HG03135 (cell line): ENCODE results near the gene TAF1B.

ENCODE experiments used
- ATAC-seq: cut with Tn5 transposase; IDR thresholded peaks from one replicate; pipeline ENCODE4 v1.9.1; 2021; ENCODE audit warnings: mild to moderate bottlenecking, moderate library complexity; ENCODE audit not compliant: unreplicated experiment

TAF1B gene

DNA sequence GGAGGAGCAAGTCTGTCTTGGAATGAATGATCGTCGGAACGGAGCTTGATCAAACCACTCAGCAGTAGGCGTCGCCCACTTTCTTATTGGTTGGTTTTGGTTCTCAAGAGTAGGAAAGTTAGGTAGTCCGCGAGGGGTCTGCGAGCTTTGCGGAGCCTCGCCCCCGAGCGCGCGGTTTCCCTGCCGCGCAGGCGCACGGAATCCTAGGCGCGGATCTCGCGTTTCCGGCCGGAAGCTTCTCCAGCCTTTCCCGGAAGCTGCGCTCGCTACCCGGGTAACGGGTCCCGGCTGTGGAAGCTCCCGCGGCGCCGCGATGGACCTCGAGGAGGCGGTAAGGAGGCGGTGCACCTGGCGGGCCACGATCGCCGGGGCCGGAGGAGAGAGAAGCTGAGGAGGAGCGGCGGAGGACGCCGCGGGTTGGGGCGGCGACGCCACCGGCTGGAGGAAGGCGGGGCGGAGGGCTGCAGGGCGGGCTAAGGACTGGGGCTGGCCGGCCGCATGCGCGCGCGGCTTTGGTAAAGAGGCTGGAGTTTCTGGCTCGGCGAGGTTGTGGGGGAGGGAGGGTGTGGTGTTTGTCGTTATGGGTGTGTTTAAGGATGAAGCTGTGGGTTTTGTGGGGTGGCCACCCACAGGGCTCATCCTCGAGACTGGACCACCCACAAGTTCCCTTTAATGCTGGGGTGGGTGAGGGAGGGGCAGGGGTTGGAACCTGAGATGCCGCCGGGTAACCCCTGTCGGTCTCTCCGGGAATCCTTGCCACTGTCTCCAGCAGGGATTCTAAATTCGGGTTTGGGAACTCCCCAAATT, at the start of gene TAF1B:
Gene TAF1B, plus strand, starts transcription at position 246 of the 807 bp plus-strand sequence. Its CDS starts 68 bp downstream, at position 314.
- ATAC-seq: peak; percentile 78

DNA sequence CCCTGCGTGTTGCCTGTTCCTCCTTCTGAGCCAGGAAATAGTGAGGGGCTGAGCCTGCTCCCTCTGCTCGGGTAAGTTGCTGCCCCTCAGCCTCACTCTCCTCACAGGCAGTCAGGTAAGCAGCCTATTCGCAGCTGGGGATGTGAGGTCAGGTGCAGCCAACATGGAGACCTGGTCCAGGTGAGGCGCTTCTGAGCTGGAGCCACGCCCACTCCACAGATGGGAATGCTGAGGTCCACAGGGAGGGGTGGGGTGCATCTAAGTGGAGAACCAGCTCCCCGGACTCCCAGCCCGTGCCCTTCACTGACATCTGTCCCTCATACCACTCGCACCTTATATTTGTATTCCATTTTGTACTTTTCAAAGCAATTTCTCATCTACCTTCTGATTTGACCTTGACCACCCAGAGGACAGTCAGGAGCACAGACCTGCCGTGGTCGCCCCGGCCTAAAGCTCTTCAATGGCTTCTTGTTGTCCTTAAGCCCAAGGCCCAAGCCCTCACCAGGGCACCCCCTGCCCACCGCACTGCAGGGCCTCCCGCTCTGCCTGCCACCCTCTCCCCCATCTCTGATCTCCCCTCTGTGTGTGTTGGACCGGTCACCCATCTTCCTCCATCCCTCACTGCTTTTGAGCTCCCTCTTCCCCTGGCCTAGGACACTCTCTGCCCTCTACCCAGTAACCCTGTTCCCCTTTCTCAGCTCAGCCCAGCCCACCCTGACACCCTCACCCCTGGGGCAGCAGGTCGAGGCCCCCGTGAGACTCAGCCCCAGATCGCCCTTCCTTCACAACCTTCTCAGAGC, 49.2 kb upstream of the TAF1B start:
- no peak for ATAC-seq

DNA sequence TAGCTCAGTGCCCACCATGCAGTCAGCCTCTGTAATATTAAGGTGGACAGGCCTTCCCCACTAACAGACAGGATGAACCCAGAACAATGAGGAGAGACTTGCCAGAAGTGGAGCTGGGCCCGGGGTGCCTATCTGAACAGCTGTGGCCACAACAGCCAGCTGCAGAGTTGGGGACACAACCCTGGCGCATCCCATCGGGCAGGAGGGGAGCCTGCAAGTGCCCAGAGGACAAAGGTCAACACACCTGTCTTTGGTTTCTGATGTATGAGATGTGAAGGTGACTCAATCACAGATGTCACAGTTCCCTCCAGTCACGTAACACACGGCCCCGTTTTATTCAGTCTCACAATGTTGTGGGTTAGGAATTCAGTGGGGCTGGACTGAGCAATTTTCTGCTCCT, 48.2 kb upstream of the TAF1B start:
- ATAC-seq: no peak

DNA sequence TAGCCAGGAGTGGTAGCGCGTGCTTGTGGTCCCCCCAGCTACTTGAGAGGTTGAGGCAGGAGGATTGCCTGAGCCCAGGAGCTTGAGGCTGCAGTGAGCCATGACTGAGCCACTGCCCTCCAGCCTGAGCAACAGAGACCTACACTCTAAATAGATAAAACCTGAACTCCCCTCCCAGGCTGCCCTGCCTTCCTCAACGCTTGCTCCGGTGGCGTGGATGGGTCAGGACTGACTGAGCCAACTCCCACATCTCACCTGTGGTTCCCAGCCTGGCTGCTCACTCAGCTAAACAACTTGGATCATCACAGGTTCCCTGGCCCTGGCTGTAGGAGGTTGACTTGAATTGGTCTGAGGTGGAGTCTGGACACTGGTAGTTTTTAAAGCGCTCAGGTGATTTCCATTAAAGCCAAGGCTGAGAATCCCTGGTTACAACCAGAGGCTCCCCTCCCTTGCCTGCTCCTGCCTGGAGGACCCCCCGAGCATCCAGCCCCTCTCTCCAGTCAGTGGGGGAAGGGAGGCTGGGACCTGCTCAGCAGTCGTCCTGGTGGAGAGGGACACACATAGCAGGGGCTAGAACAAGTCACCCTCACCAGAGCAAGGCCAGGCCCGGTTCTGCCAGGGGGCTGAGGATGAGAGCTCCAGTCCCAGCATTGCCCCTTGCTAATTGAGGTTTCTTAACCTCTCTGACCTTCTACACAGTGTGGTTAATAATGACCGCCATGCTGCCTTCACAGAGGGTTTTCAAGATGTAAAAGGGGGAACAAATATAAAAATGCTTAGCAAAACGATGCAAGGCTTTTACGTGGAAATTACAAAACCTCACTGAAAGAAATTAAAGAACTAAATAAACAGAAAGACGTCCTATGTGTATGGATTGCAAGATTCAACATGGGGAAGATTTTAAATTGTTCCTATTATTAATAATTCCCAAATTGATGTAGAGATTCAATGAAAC, 46.9 kb upstream of the TAF1B start:
- ATAC-seq: no peak

DNA sequence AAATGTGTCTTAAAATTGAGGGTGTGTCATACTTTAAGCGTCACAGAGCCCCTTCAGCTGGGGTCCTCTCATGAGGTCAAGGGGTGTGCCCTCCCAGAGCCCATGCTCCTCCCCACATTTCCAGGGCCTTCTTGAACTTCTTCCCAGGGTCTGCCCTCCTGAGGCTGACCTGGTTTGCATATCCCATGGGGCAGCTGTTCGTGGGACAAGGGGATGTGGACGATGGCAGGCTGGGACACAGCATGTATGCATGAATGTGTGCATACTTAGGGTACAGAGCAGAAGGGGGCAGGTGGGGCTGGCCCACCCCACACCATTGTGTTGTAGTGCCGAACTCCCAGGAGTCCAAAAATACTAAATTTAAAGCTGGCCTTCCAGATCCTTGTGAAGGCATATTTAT, 46.2 kb upstream of the TAF1B start:
- ATAC-seq: no peak

DNA sequence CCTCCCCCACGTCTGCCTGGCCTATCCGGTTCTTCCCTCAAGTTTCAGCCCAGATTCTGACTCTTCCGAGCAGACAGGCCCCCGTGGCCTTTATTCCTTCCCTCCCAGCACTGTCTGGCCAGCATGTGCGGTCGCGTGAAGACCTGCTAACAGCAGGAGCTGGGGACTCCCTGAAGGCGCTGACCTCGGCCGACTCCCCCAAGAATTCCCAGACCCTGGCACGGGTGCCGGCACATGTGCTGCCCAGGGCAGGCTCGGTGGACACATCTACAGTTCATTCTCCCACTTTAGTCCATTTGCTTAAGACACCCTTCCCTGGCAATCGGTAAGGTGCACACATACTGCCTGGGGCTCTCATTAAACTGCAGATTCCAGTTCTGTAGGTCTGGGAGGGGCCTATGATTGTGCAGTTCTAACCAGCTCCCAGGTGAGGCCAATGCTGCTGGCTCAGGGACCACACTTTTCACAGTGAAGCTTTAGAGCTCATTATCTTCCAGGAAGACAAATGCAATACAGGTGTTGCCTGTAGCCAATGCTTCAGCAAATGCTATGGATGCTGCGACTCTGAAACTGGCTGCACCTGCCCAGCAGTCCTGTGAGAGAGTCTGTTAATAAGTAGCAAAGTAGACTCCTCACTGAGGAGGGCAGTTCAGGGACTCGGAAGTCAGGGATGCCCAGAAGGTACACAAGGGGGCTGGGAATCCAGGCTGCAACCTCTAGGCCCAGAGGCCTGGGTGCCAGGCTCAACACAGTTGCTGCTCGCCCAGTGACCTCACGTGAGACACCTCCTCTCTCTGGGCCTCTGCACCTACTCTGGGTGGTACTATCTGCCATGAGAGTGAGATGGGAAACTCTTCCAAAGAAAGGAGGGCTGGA, 45.4 kb upstream of the TAF1B start:
- no peak for ATAC-seq

DNA sequence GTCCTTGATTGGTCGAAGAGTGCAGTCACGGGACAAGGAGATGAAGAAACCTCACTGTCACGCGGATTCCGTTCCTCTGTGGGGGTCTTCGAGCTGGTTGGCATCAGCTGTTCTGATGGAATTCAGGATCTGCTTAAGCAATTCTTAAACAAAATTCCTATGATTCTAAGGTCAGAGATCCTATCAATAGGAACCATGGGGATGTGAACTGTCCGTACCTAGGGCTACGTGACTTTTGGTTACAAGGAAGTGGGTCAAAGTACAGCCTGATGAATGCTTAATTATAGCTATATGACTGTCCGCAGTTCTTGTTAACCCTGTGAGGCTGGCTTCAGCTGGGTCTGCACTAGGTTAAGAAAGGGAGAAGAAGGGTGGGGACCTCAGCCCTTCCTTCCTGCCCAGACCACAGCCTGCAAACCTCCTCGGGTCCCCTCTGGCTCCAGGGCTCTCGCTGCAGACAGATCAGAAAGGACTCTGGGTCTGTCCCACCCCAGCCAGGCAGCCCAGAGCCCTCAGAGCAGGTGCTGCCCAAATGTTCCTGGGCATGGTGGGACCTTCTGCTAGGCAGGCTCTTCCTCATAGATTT, 44.2 kb upstream of the TAF1B start:
- ATAC-seq: no peak

DNA sequence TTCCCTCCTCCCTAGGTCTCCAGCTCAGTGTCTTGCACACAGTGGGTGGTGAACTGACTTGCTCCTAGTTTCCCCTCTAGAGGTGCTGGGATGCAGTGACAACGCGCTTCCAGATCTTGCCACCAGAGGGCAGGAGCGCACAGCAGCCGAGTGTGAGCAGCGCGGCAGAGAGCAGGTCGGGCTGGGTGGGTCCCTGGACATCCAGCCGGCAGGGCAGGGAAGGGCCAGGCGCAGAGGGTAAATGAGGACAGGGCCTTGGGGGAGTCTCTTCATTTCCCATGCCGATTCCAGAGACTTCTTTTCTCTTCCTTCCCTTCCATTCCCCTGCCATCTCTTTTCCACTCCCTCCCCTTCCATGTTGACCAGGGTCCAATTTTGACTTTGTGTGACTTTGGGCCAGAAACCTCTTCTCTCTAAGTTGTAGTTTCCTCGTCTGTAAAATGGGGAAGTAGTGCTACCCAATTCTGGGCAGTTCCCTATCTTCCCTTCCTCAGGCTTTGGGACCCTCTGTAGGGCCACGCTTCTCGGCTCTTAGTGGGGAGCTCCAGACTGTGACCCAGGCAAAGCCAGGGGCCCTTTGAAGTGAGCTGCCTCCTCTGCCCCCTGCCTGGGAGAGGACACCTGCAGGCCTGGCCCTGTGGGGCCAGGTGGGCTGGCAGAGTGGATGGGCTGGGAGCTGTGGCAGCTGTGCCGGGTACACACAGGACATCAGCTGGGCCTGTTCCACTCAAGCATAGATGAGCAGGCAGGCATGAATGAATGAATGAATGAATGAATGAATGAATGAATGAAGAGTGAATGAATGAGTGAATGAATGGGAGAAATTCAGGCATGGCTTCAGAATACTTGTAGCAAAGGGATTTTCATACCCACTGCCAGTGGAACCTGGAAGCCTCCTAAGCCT, 43.3 kb upstream of the TAF1B start:
- ATAC-seq: peak; percentile 81

DNA sequence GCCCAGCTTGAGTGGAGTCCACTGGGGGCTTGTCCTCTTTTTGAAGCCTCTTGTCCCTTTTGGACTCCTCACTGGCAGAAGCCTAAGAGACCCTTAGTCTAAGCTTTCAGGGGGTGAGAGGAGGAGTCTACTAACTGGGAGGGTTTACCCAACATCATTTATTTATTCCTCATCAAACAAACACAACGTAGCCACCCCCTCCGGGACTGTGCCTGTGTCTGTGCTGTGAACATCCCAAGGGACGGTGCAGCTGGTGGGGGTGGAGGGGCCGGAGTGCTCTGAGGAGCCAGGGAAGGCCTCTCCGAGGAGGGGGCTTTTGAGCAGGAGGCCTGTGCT, 42.7 kb upstream of the TAF1B start:
- ATAC-seq: no peak

DNA sequence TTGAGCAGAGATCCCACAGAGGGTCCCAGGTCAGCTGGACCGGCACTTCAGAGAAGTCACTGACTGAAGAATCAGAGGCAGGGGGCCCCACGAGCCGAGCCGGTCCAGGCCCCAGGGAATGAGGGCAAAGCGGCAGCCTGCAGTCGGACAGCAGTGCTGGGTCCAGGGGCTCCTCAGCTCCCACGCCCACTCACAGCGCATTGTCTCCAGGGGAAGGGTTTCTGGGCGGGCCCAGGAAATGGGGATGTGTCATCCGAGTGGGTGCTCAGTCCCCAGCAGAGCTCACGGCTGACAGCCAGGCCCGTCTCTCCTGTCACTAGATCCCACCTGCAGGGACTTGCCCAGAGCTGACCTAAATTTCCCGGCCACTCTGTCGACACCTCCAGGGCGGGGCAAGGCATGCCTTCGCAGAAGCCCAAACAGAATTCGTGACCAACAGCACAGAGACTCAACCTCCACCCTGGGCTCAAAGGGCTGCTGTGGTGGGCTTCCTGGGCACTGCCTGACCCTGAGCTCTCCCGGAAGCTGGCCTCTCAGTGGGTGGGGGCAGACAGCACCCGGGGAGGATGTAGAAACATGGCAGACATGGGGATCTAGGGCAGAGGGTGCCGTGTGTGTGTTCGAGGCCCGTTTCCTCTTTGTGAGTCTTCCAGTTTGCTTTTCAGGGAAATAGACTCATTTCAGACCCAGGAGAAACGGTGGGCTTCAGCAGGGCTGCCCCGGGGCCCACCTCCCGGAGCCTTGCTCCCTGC, 42.1 kb upstream of the TAF1B start:
- ATAC-seq: no peak

DNA sequence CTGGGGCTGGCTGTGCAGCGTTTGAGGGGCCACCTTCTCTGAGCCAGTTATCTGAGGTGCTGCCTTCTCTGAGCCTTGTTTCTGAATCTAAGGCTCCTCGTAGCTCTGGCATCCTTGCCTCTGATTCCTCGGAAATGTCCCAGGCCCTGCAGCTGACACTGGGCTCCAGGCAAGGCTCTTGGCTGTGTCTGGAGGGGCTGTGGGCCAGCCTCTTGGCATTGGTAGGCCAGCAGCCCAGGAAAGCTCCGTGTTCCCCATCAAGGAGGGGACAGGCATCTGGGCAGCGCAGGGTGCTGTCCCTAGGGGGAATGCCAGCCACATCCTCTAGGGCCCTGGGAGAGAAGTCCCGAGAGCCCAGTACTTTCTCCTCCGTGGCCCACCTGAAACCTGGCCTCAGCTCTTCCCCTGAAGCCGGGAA, 40.7 kb upstream of the TAF1B start:
- no peak for ATAC-seq

DNA sequence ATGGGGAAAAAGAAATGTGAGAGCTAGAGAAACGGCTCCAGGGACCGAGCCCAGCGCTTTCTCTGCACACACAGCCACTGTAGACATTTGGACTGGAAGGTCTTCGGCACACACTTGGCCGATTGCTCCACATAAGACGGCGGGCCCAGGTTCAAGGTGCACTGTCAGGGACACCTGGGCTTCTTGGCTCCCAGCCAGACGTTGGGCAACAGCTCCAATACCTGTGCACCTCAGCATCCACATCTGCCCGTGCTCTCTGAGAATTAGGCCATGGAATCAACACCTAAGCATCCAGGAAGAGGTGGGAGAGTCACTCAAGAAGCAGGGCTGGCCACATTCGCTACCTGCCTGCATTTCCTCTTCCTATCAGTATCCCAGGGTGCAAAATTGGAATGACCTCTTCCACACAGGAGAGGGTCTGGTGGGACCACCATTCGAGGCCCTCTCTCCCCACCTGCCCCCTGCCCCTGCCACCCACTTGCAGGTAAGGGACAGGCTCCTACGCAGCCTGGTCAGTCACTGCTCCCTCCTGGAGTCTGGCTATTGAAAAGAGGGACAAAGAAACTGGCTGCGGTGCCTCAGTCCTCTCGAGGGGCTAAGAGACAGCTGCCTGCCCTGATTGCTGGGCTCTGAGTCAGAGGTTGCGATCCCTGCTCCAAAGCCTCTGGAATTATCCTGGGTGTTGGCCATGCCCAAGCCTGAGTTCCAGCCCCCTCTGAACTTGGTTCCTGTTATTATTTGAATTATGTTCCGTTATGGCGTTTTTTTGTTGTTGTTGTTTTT, 40.1 kb upstream of the TAF1B start:
- ATAC-seq: no peak

DNA sequence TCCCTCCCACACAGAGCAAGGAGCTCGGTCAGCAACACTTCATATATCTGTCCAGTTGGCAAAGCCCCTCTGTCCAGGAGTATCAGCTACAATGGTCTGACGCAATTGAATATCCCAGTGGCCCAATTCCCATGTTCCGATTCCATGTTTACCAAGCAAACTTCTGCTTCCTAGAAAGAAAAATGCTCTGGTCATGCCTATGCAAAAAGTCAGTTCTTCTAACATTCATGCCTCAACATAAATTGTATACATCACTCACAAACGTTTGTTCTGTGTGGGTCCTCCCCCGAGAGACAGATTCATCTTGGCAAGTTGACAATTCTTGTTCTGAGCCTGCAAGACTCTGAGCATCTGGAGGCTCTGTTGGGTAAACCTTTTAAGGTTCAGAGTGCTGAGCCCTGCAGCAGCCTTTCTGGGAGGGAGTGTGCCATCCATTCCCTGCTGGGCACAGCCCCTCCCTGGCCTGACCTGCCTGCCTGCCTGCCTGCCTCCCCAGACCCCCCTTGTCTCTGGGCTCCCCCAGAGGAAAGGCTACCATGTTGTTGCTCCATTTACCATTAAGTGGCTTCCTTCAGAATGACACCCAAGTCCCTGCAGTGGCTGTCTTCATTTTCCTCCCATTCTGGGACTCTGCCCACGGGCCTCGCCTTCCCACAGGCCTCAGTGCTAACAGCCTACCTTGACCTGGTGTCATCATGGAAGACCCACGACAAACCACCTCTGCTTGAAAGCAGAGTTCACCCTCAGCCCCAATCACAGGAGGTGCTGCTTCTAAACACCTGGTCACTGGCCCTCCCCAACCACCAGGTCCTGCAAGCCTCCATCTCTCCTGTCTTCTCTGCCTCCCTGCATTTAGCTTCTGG, 37.6 kb upstream of the TAF1B start:
- no peak for ATAC-seq

DNA sequence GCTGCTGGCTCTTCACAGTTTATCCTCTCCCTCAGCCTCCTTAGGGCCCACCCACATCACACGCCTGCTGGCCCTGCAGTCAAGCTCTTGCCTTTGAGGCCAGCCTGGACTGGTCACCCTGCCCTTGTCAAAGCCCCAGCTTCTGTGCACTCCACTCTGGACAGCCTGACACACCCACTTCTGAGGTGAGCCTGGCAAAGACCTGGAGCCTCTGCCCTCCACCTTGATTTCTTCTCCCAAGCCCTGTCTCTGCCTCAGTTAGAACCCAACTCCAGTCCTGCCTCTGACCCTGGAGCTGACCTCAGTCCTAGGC, 37.0 kb upstream of the TAF1B start:
- ATAC-seq: no peak

DNA sequence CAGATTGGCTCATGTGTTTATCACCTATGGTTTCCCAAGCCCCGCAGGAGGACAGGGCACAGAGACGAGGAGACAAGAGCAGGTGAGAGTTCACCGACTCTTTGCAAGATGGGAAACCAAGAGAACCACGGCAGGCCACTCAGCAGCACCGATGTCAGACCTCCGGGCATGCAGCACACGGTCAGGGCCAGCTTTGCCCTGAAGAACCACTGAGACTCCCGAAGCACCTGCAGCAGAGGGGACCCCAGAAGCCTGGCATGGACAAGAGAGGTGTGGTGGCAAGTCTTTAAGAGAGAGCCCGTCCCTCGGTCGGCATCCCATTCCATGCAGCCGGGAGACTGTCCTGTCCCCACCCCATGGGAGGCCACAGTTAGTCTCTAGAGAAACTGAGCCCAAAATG, 36.6 kb upstream of the TAF1B start:
- ATAC-seq: no peak

DNA sequence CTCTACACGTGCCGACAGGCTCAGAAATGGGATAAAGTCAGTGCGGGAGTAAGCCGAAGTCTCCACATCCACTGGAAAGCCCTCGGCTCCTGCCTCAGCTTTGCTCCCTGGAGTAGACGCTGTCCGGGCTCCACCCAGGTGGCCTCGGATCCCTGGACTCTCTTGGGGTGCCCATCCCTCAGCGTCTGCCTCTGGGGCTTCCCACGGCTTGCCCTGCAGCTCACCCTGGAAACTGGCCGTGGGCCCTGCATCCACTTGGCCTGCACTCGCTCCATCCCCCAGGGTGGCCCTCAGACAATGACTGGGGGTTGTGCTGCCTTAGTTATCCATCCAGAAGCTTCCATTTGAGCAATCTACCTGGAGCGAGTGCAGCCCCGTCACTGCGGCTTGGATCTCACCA, 36.2 kb upstream of the TAF1B start:
- no peak for ATAC-seq
